Loucy (cell line): ENCODE data around the gene GUCY1B1.

Experiments used
- EZH2phosphoT487 ChIP-seq: fragments of 200-600 bp; IDR thresholded peaks from 2 replicates; pipeline ENCODE4 v1.6.1; 2018; ENCODE audit warnings: antibody characterized with exemption, mild to moderate bottlenecking, moderate library complexity, borderline replicate concordance
- TF ChIP-seq, protein P1 (sequence below): fragments of 200-600 bp; sonication (generic); conservative IDR thresholded peaks from 2 replicates; pipeline ENCODE4 v1.5.1; 2014; ENCODE audit warnings: mild to moderate bottlenecking, antibody characterized with exemption, low read length

DNA sequence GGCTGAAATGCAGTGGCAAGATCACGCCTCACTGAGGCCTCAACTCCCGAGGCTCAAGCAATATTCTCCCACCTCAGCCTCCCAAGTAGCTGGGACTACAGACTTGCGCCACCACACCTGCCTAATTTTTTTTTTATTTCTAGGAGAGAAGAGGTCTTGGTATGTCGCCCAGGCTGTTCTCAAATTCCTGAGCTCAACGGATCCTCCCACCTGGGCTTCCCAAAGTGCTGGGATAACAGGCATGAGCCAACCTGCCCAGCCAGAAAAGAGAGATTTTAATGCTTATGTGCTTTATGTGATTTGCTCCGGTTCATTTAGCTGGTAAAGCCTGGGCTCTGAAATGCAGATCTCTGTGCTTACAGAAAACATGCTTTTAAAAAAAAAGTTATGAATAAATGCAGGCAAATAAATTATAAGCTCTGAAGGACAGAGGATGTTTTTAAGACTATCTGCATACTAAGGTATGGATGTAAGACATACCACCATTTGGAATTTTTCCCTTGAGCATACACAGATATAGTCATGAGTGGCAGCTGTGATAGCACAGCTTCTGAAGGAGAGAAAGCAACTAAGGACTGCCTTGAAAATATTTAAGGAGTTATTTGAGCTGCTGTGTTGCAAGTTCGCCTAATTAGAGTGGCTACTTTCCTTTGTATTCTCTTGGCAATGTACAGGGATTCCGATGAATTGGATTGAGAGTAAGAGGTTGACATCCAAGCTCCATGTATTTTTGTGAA, 13.8 kb downstream of the GUCY1B1 start:
- TF ChIP-seq, protein P1, sequence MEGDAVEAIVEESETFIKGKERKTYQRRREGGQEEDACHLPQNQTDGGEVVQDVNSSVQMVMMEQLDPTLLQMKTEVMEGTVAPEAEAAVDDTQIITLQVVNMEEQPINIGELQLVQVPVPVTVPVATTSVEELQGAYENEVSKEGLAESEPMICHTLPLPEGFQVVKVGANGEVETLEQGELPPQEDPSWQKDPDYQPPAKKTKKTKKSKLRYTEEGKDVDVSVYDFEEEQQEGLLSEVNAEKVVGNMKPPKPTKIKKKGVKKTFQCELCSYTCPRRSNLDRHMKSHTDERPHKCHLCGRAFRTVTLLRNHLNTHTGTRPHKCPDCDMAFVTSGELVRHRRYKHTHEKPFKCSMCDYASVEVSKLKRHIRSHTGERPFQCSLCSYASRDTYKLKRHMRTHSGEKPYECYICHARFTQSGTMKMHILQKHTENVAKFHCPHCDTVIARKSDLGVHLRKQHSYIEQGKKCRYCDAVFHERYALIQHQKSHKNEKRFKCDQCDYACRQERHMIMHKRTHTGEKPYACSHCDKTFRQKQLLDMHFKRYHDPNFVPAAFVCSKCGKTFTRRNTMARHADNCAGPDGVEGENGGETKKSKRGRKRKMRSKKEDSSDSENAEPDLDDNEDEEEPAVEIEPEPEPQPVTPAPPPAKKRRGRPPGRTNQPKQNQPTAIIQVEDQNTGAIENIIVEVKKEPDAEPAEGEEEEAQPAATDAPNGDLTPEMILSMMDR, result no peak
- TF ChIP-seq EZH2phosphoT487, result no peak
